ENCODE data around the gene KRT75. TPM values are rescaled to one million over a fixed set of nuclear protein-coding genes. Genes with fewer than 3 reads are reported as not detected.
"Not testable (repeated sequence)": the region's sequence is repeated elsewhere in the genome, so short reads cannot be mapped to it uniquely, and the experiment has no call there.

Gene KRT75
- not detected for total RNA-seq
- long read RNA-seq: 0 reads

DNA sequence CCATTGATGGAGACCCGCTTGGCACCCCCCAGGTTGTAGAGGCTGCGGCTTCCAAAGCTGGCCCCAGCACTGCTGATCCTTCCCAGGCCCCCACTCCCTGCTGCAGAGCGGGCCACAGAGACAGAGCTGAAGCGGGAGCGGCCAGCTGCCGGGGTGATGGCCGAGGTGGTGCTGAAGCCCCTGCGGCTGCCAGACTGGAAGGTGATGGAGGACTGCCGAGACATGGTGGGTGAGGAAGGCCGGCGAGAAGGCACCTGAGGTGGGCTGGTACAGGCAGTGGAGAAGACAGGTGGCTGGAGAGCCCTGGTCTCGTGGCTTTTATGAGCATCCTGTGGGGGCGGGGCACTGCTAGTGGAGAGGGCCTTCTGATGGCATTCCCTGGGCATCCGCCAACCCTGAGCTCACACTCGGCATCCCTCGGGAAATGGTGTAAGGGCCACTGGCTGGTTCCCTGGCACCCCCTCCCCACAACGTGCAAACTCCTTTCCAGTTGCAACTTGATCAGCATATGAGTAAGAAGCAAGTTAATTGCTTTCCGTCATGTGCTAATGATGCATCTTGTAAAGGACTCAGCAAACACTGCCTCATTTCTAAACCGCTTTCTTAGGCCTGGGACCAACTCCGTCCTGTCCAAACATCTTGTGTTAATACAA is at the start of gene KRT75:
Gene KRT75, minus strand, starts transcription at position 291 of the 653 bp plus-strand sequence. Its CDS starts 67 bp downstream, at position 224.
- ATAC-seq (no peak), DNase-seq (ENCODE audit: missing footprints) (no peak)
- intact Hi-C loops (cut with DNase I): no loop called here

- intact Hi-C loops (cut with DNase I): no loop called here
- DNase-seq (ENCODE audit: missing footprints): no peak
- no peak for ATAC-seq
These were observed 45.9 kb upstream of the KRT75 start for GRCh38 chr12:52480073-52480472.

DNA sequence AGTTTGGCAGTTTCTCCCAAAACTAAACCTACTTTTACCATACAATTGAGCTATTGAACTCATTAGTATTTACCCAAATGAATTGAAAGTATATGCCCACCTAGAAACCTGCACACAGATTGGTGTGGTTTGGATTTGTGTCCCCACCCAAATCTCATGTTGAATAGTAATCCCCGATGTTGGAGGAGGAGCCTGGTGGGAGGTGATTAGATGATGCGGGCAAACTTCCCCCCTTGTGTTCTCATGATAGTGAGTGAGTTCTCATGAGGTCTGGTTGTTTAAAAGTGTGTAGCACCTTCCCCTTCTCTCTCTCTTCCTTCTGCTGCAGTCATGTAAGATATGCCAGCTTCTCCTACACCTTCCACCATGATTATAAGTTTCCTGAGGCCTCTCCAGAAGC is 43.5 kb upstream of the KRT75 start:
- intact Hi-C loops (cut with DNase I): no loop called here
- DNase-seq (ENCODE audit: missing footprints) (no peak), ATAC-seq (no peak)

- ATAC-seq: no peak
- DNase-seq (ENCODE audit: missing footprints): no peak
- intact Hi-C loops (cut with DNase I): no loop called here
These were observed 40.0 kb upstream of the KRT75 start for GRCh38 chr12:52474212-52474611.

DNA sequence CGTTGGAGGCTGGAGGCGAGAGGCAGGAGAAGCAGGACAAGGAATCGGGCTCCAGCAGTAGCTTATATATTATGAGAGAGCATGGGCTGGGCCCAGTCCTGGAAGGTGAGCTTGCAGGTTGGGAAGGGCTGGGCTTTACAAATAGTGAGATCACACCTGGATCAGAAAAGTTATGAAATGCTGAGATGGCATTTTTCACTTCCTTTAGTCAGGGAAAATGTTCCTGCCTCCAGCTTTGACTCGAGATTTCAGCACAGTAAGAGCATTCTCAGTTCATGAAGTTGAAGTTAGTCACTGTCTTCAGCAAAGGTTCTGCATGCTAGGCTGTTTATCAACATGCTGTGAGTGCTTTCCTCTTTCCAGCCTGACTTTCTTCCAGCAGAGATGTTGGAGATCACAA is 39.6 kb upstream of the KRT75 start, which contains the start of gene KRT6C:
Gene KRT6C, minus strand, starts transcription at position 38 of the 400 bp plus-strand sequence. CDS start 68 bp downstream, outside the sequence.
- intact Hi-C loops (cut with DNase I): no loop called here
- no peak for ATAC-seq
- no peak for DNase-seq (ENCODE audit: missing footprints)

DNA sequence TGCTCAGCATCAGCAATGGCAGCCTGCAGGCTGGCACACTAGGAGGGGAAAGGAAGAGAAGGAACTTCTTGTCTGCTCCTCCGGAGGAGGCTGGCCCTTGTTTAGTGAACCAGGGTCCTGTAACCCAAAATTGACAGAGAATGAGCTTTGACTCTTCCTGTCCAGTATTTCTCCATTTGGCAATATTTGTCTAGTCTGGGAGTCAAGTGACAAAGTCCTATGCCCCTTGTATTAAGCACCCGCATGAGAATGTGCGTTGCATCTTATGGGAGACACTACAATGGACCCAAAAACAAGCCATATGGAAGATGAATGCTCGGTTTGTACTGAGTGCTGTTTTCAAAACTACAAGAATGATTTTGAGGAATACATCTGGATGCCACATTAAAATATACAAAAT is 35.7 kb upstream of the KRT75 start:
- intact Hi-C loops (cut with DNase I): no loop called here
- ATAC-seq (no peak), DNase-seq (ENCODE audit: missing footprints) (no peak)

DNA sequence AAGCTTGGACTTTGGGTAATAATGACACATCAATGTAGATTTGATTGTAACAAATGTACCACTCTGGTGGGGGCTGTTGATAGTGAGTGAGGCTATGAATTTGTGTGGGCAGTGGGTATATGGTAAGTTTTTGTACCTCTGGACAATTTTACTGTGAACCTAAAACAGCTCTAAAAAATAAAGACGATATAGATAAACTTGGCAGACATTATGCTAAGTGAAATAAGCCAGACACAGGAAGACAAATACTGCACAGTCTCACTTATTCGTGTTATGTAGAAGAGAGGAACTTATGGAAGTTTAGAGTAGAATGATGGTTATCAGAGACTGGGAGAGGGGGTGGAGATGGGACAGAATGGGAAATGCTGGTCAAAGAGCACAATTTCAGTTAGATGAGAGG is 30.7 kb upstream of the KRT75 start:
- intact Hi-C loops (cut with DNase I): no loop called here
- no peak for ATAC-seq

GRCh38 chr12:52461693-52462092 is 27.5 kb upstream of the KRT75 start:
- intact Hi-C loops (cut with DNase I): no loop called here
- ATAC-seq: no peak
- no peak for DNase-seq (ENCODE audit: missing footprints)

More for the DNA sequence above, 30.7 kb upstream of the KRT75 start:
- no peak for DNase-seq (ENCODE audit: missing footprints)

DNA sequence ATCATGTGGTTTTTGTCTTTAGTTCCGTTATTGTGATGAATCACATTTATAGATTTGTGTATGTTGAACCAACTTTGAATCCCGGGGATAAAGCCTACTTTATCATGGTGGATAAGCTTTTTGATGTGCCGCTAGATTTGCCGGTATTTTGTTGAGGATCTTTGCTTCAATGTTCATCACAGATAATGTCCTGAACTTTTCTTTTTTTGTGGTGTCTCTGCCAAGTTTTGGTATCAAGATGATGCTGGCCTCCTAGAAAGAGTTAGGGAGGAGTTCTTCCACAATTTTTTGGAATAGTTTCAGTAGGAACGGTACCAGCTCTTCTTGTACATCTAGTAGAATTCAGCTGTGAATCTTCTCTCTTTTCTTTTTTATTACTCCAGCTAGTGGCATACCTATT is 24.7 kb upstream of the KRT75 start:
- DNase-seq (ENCODE audit: missing footprints) (no peak), ATAC-seq (no peak)
- intact Hi-C loops (cut with DNase I): no loop called here

- no peak for ATAC-seq
- intact Hi-C loops (cut with DNase I): no loop called here
- DNase-seq (ENCODE audit: missing footprints): no peak
These were observed 21.6 kb upstream of the KRT75 start for GRCh38 chr12:52455821-52456220.

GRCh38 chr12:52454411-52455201 is 20.4 kb upstream of the KRT75 start:
- DNase-seq (ENCODE audit: missing footprints) (no peak), ATAC-seq (no peak)
- intact Hi-C loops (cut with DNase I): no loop called here

DNA sequence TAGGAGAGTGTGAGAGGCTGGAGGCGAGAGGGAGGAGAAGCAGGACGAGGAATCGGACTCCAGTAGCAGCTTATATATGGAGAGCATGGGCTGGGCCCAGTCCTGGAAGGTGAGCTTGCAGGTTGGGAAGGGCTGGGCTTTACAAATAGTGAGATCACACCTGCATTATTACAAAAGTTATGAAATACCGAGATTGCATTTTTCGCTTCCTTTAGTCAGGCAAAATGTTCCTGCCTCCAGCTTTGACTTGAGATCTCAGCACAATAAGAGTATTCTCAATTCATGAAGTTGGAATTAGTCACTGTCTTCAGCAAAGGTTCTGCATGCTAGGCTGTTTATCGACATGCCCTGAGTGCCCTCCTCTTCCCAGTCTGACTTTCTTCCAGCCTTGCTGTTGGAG is 17.9 kb upstream of the KRT75 start, which contains the start of gene KRT6B:
Gene KRT6B, minus strand, starts transcription at position 46 of the 400 bp plus-strand sequence. CDS start 68 bp downstream, outside the sequence.
- ATAC-seq (no peak), DNase-seq (ENCODE audit: missing footprints) (no peak)
- intact Hi-C loops (cut with DNase I): no loop called here

DNA sequence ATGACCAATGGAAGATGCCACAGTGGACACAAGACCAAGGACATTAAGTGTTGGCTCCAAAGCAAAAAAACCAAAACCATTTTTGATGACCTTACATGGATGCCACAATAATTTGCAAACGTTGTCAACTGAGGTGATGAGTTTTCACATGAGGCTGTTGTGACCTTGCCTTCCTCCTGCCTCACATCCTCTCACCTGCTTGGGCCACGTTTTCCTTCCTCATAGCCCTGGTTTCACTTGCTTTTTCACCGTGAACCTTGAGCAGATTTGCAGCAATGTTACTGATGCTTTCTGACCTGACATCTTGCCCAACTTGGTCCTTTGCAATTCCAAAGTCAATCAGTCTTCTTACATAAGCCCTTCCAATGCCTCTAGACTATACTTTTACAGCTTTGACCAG is 14.1 kb upstream of the KRT75 start:
- intact Hi-C loops (cut with DNase I): no loop called here
- ATAC-seq (no peak), DNase-seq (ENCODE audit: missing footprints) (no peak)

- DNase-seq (ENCODE audit: missing footprints); ATAC-seq; intact Hi-C loops (cut with DNase I): not testable (repeated sequence)
These were observed 13.0 kb upstream of the KRT75 start for GRCh38 chr12:52447196-52447595.

GRCh38 chr12:52446367-52447045 is 12.3 kb upstream of the KRT75 start:
- no peak for ATAC-seq
- intact Hi-C loops (cut with DNase I): no loop called here
- DNase-seq (ENCODE audit: missing footprints): no peak

GRCh38 chr12:52445876-52446275 is 11.7 kb upstream of the KRT75 start:
- intact Hi-C loops (cut with DNase I): no loop called here
- ATAC-seq (no peak), DNase-seq (ENCODE audit: missing footprints) (no peak)

DNA sequence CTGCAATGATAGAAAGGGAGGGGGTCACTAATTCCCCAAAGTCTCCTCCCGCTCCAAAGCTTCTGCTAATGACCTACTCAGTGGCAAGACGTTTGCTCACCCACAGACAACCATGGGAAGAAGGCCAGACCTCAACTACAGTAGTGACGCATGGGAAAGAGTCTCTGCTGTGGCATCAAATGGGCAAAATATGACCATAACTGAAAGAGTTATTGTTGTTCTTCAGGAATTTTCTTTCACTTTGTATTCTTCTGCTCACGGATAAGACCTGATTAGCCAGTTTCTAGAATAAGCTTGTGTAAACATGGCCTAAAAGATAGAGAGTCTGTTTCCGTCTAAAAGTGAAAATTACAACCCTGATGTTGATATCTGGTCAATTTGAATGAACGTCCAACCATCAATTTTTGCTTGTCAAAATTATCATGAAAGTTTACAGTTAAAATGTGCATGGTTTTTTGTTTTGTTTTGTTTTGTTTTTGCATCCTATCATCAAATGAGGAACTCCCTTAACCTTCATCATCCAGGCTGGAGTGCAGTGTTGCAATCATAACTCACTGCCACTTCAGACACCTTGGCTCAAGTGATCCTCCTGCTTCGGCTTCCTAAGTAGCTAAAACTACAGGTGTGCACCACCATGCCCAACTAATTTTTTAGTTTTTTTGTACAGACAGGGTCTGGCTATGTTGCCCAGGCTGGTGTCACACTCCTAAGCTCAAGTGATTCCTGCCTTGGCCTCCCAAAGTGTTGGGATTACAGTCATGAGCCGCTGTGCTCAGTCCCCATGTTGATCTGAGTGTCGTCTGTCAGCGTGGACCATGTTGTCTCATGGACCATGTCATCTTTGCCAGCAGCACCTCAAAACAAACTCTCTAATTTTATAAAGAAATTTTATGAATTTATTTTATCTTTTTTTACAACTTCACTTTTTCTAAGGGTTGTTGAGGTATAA is 10.8 kb upstream of the KRT75 start:
- no peak for ATAC-seq
- intact Hi-C loops (cut with DNase I): no loop called here
- no peak for DNase-seq (ENCODE audit: missing footprints)

DNA sequence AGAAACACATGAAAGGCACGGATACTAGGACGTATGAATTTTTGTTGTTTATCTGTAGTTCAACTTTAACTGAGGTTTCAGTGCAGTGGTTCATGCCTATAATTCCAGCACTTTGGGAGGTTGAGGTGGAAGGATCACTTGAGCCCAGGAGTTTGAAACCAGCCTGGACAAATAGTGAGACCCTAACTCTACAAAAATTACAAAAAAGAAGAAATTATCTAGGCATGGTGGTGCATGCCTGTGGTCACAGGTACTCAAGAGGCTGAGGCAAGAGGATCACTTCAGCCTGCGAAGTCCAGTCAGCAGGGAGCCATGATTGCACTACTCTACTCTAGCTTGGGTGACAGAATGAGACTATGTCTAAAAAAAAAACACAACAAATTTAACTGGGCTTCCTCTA is 9.8 kb upstream of the KRT75 start:
- no peak for ATAC-seq
- intact Hi-C loops (cut with DNase I): no loop called here

More for the DNA sequence above, 9.8 kb upstream of the KRT75 start:
- no peak for DNase-seq (ENCODE audit: missing footprints)

Measured in Right ventricle myocardium inferior (tissue), 1 donor.